OCI-LY7 (cell line): ENCODE measurements around the gene GOLGA8H. TPM values are rescaled to one million over a fixed set of nuclear protein-coding genes. Genes with fewer than 3 reads are reported as not detected.
"Not testable (repeated sequence)": the region's sequence is repeated elsewhere in the genome, so short reads cannot be mapped to it uniquely, and the experiment has no call there.

Experiments used
- BruUV-seq: library from RNA; stranded (reverse); fragments of 400-500 nt; replicated peaks from 2 replicates; lab custom pipeline; 2021; lab: Mats Ljungman, UMichigan
- CTCF ChIA-PET: fragments of 300-600 bp; sonication (Branson Sonifier 250); formaldehyde crosslinking; loops from one replicate; lab custom pipeline; 2022; ENCODE audit warnings: antibody characterized with exemption; ENCODE audit not compliant: unreplicated experiment; lab: Charles Lee
- POLR2A ChIA-PET: fragments of 300-600 bp; sonication (Branson Sonifier 250); formaldehyde crosslinking; loops from one replicate; lab custom pipeline; 2022; ENCODE audit warnings: antibody characterized with exemption; lab: Charles Lee
- DNase-seq: peaks from one replicate; pipeline ENCODE4 v3.0.0-alpha.2; 2015; ENCODE audit warnings: low spot score
- H2AFZ ChIP-seq: fragments of 200-600 bp; sonication (generic), shearing (Covaris generic); 2 replicates; pipeline ENCODE4 v1.6.1; 2014; ENCODE audit warnings: mild to moderate bottlenecking, antibody characterized with exemption, low read length, moderate library complexity
- H3K27ac ChIP-seq: fragments of 200-600 bp; sonication (generic); 2 replicates; pipeline ENCODE4 v1.5.1; 2014; ENCODE audit warnings: mixed run types, low read depth, mild to moderate bottlenecking, moderate library complexity, low read length, inconsistent platforms; ENCODE audit not compliant: poor library complexity, severe bottlenecking
- H3K36me3 ChIP-seq: fragments of 200-600 bp; sonication (generic); 2 replicates; pipeline ENCODE4 v1.6.1; 2014; ENCODE audit warnings: mild to moderate bottlenecking, antibody characterized with exemption, low read length, moderate library complexity, mixed read lengths; ENCODE audit not compliant: insufficient read depth
- H3K4me1 ChIP-seq: fragments of 200-600 bp; sonication (generic); 2 replicates; pipeline ENCODE4 v1.5.1; 2014; ENCODE audit warnings: mild to moderate bottlenecking, low read length; ENCODE audit not compliant: insufficient read depth, poor library complexity, severe bottlenecking
- H3K4me2 ChIP-seq: fragments of 200-600 bp; sonication (generic); 2 replicates; pipeline ENCODE4 v1.6.1; 2014; ENCODE audit warnings: mild to moderate bottlenecking, low read length
- H3K4me3 ChIP-seq: fragments of 200-600 bp; sonication (generic); 2 replicates; pipeline ENCODE4 v1.5.1; 2014; ENCODE audit warnings: mild to moderate bottlenecking, low read depth, low read length; ENCODE audit not compliant: poor library complexity, severe bottlenecking
- H3K79me2 ChIP-seq: fragments of 200-600 bp; sonication (generic); 2 replicates; pipeline ENCODE4 v1.6.1; 2016; ENCODE audit warnings: low read depth, mild to moderate bottlenecking, low read length, moderate library complexity, mixed read lengths; ENCODE audit not compliant: insufficient read depth
- H3K9me2 ChIP-seq: fragments of 200-600 bp; sonication (generic); 2 replicates; pipeline ENCODE4 v1.6.1; 2016; ENCODE audit warnings: mild to moderate bottlenecking, low read length, mixed read lengths; ENCODE audit not compliant: insufficient read depth
- H3K9me3 ChIP-seq: fragments of 200-600 bp; sonication (generic); 2 replicates; pipeline ENCODE4 v1.6.1; 2014; ENCODE audit warnings: mild to moderate bottlenecking, mixed run types, low read length, mixed read lengths
- H4K20me1 ChIP-seq: fragments of 200-600 bp; sonication (generic); 2 replicates; pipeline ENCODE4 v1.6.1; 2014; ENCODE audit warnings: mild to moderate bottlenecking, antibody characterized with exemption, low read length, moderate library complexity, mixed read lengths; ENCODE audit not compliant: insufficient read depth
- intact Hi-C: fragments of 100-400 bp; cut with micrococcal nuclease; formaldehyde crosslinking; loops from one replicate; pipeline ENCODE4 v1.10.0; 2022; ENCODE audit not compliant: unreplicated experiment
- total RNA-seq, 2 experiments: library from RNA; depleted of rRNA in 1 of 2; stranded (reverse); fragments of >200 nt in 1 of 2; shearing (Covaris generic) in 1 of 2; gene quantifications; 2 replicates each; pipeline ENCODE4 v1.2.3, GENCODE V29; 2014 to 2022

GOLGA8H gene
- total RNA-seq, 2 experiments from 2014 or later, result 0.09 to 0.21 TPM

DNA sequence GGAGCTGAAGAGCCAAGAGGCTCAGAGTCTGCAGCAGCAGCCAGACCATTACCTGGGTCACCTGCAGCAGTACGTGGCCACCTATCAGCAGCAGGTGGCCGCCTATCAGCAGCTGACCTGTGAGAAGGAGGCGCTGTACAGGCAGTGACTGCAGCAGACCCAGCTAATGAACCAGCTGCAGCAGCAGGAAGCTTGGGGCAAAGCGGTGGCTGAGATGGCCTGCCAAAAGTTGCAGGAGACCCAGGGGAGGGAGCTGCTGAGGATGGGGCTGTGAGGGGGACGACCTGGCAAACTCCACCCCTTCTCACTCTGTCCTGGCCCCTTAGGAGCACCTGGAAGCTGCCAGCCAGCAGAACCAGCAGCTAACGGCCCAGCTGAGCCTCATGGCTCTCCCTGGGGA is 8.4 kb downstream of the GOLGA8H start:
- BruUV-seq, H3K27ac ChIP-seq, H3K79me2 ChIP-seq, H3K9me3 ChIP-seq, intact Hi-C loops, CTCF ChIA-PET, H3K36me3 ChIP-seq, H4K20me1 ChIP-seq, H3K4me1 ChIP-seq, H3K4me2 ChIP-seq, H2AFZ ChIP-seq, H3K9me2 ChIP-seq, DNase-seq, H3K4me3 ChIP-seq, POLR2A ChIA-PET: not testable (repeated sequence)

DNA sequence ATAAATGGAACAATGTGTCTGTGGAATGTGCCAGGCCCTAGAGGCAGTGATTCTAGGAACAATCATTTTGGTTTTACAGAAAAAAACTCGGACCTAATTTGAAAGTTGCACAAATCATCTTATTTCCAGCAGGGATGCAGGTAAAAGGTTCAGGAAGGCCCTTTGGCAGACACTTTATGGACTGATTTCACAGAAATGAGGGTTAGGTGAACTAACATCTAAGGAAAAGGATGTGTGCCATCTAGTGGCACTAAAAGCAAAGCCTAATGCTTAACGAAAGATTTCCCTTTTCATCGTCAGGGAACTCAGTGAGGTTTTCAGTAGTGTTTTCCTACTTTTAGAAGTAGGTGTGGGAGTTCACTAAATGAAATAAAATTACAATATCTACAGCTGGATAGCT is 17.5 kb downstream of the GOLGA8H start:
- H3K4me2 ChIP-seq, H2AFZ ChIP-seq, H3K9me2 ChIP-seq, BruUV-seq, CTCF ChIA-PET, H3K4me1 ChIP-seq, H3K27ac ChIP-seq, H3K4me3 ChIP-seq, POLR2A ChIA-PET, intact Hi-C loops, H3K9me3 ChIP-seq, H4K20me1 ChIP-seq, H3K36me3 ChIP-seq: not testable (repeated sequence)
- peaks cover 18% of the 10 kb centered on the region; the same call in 1 of the 2 replicates for H3K79me2 ChIP-seq
- DNase-seq, result peak; percentile 14

DNA sequence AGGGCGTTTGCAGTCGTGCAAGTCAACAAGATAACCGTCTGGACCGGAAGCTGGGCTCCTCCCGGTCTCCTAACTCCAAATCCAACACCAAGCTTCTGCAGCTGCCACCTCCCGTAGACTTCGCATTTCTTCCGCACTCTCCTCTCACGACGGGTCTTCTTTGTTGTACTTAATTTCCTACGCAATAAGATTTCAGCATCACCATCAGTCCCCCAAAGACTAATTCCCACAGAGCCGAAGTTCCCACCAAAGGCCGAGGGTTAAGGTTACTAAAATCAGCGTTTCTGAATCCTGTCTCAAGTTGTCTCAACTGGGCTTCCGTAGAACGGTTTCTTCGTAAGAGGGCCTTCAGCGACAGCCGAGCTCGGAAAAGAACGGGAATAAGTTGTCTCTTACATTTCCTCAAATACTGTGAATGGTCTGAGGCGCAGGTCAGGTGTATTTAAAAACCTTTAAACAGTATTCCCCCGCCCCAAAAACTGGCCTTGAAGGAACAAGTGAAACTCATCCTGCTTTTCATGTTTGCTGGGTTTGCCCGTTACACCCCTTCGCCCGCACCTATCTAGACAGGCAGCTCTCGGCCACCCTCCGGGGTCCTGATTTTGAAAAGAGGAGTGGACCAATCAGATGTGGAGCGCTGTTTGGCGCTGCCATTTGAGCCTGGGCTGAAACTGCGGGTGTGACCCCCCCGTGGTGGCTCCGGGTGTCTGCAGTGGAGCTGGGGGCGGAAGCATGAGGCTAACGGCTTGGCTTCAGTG is 21.8 kb downstream of the GOLGA8H start, which contains the start of gene ARHGAP11B:
Gene ARHGAP11B (plus strand): TSS at position 693 of the 758 bp plus-strand sequence.
- Histone ChIP-seq H3K4me1 (peaks cover 16% of the 10 kb centered on the region), H3K27ac (peak within 1 kb of the TSS; percentile 91), H3K79me2 (peaks cover 60% of the 10 kb centered on the region), H3K4me2 (peak within 1 kb of the TSS; percentile 76), H3K4me3 (peak within 1 kb of the TSS; percentile 81), H3K36me3 (peaks cover 25% of the 10 kb centered on the region), H2AFZ (peak within 1 kb of the TSS; percentile 70; the same call in 1 of the 2 replicates), H4K20me1 (peaks cover 12% of the 10 kb centered on the region; the same call in 1 of the 2 replicates)
- POLR2A ChIA-PET, H3K9me2 ChIP-seq, intact Hi-C loops, CTCF ChIA-PET, BruUV-seq, H3K9me3 ChIP-seq: not testable (repeated sequence)
- peak; percentile 97 for DNase-seq

DNA sequence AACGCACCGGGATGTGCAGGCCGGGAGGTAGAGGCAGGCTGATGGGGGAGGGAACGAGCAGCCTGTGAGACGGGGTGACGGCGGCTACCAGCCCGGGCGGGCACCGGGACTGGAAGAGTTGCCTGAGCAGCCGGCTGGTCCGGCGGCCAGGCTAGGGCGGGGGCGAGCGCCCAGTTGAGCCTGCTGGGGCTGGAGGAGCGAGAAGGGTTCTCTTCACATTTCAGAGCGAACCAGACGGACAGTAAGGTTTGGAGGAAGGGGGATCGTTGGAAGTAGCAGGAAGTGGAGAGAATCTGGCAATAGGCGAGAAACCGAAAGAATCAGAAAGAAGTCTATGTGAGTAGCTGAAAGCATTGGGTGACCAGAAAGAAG is 22.4 kb downstream of the GOLGA8H start:
- POLR2A ChIA-PET, H3K9me3 ChIP-seq, BruUV-seq, H3K9me2 ChIP-seq, intact Hi-C loops, CTCF ChIA-PET: not testable (repeated sequence)
- Histone ChIP-seq H3K36me3 (peaks cover 26% of the 10 kb centered on the region), H4K20me1 (peaks cover 12% of the 10 kb centered on the region; the same call in 1 of the 2 replicates), H3K4me2 (peak overlapping the region; percentile 76; the same call in 1 of the 2 replicates), H3K79me2 (peaks cover 64% of the 10 kb centered on the region), H3K4me1 (peaks cover 16% of the 10 kb centered on the region), H3K4me3 (peak overlapping the region; percentile 81), H2AFZ (peak overlapping the region; percentile 19; the same call in 1 of the 2 replicates), H3K27ac (peak overlapping the region; percentile 91)
- peak; percentile 22 for DNase-seq

DNA sequence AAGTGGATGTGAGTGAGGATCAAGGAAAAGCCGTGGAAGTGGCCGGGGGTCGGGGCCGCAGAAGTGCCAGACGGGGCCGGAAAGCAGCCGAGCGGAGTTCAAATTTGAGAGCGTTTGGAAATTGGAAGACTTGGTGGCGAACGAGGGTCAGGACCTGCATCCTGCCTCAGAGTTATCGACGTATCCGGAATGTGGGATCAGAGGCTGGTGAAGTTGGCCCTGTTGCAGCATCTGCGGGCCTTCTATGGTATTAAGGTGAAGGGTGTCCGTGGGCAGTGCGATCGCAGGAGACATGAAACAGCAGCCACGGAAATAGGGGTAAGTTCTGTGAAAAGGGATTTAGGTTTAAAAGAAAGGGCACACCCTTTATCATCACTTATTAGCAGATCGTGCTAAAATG is 22.8 kb downstream of the GOLGA8H start:
- H2AFZ ChIP-seq, result 0 out of 2 replicates have a peak overlapping the region, but pooled peaks have one; percentile 19
- peak overlapping the region; percentile 76 for H3K4me2 ChIP-seq
- H3K9me3 ChIP-seq, POLR2A ChIA-PET, BruUV-seq, H3K9me2 ChIP-seq, intact Hi-C loops, CTCF ChIA-PET: not testable (repeated sequence)
- H3K79me2 ChIP-seq, result peaks cover 68% of the 10 kb centered on the region
- H3K4me1 ChIP-seq, result peaks cover 16% of the 10 kb centered on the region
- H3K4me3 ChIP-seq, result peak overlapping the region; percentile 81
- peak; percentile 11 for DNase-seq
- H3K27ac ChIP-seq, result peak overlapping the region; percentile 91
- peaks cover 30% of the 10 kb centered on the region for H3K36me3 ChIP-seq
- H4K20me1 ChIP-seq, result peaks cover 12% of the 10 kb centered on the region; the same call in 1 of the 2 replicates
